ENCODE results near the gene ALDH5A1. TPM values are rescaled to one million over a fixed set of nuclear protein-coding genes. Genes with fewer than 3 reads are reported as not detected.
A peak's percentile ranks its signal among the peaks of the same experiment; 100 is the strongest.

The ALDH5A1 gene
- total RNA-seq, 2 donors from 2014 or later = 2.3 to 3.1 TPM

DNA sequence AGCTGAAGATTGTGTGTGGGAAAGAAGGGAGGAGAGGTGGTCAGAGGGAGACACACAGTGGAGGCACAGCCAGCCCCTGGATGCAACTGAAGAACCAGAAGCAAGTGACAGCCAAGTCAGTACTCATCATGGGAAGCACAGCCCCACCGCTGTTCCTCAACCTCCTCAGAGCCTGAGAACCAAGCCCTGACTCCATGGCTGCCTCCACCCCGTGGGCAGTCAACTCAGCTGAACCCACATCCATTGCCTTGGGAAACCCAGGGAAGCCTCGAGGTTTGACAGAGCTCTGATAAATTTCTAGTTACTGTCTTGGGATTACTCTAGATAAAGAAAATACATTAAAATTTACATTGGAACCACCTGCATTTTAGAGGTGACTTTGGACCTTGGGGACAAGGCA, 29.6 kb downstream of the ALDH5A1 start:
- ATAC-seq (no peak), DNase-seq (ENCODE audit: low spot score) (no peak)
- Mint-ChIP-seq H3K4me3 (no peak overlapping the region), H3K9me3 (no peaks in the 10 kb centered on the region), H3K27me3 (no peaks in the 10 kb centered on the region), H3K36me3 (no peaks in the 10 kb centered on the region), H3K4me1 (ENCODE audit: low read depth in 2 of 2) (no peaks in the 10 kb centered on the region), H3K27ac (no peak overlapping the region)

DNA sequence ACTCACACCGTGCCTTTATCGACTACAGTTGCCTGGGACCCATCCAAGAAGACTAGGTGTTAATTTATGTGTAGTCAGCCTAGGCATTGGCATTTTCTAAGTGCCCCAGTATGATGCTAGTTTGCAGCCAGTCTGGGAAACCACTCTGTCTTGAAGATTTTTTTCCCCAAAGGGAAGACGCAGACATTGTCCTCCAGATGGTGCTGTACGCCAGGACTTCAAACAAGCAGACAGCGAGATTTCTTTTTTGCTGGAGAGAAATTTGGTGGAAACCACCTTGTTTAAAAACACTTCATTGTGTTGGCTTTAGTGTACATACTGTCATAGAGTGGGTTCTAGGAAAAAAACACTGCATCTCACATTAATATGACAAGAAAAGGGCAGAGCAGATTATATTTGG, 30.0 kb downstream of the ALDH5A1 start:
- H3K4me1 Mint-ChIP-seq (ENCODE audit: low read depth in 2 of 2) = no peaks in the 10 kb centered on the region
- H3K4me3 Mint-ChIP-seq = no peak overlapping the region
- DNase-seq (ENCODE audit: low spot score) = no peak
- H3K27me3 Mint-ChIP-seq = no peaks in the 10 kb centered on the region
- H3K9me3 Mint-ChIP-seq = no peaks in the 10 kb centered on the region
- H3K27ac Mint-ChIP-seq = no peak overlapping the region
- H3K36me3 Mint-ChIP-seq = no peaks in the 10 kb centered on the region
- ATAC-seq = no peak

DNA sequence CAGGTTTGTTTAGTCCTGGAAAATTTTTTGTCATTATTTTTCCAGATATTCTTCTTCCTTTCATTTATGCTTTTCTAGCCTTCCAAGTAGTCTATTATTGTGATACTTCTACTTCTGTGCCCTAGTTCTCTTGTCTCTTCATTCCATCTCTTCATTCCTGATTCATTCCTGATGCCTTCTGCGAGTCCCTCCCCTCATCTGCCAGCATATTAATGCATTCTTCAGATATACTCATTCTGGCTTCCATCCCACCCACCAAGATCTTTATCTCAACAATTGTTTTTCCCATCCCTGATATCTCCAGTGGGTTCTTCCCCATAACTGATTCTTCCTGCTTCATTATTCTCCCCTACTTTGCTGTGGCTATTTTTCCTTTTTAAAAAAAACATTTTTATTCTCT, 35.2 kb downstream of the ALDH5A1 start:
- H3K36me3 Mint-ChIP-seq = no peaks in the 10 kb centered on the region
- H3K9me3 Mint-ChIP-seq = no peaks in the 10 kb centered on the region
- H3K27me3 Mint-ChIP-seq = no peaks in the 10 kb centered on the region
- no peaks in the 10 kb centered on the region for H3K4me1 Mint-ChIP-seq (ENCODE audit: low read depth in 2 of 2)
- H3K4me3 Mint-ChIP-seq = no peak overlapping the region
- DNase-seq (ENCODE audit: low spot score) (no peak), ATAC-seq (no peak)
- no peak overlapping the region for H3K27ac Mint-ChIP-seq

DNA sequence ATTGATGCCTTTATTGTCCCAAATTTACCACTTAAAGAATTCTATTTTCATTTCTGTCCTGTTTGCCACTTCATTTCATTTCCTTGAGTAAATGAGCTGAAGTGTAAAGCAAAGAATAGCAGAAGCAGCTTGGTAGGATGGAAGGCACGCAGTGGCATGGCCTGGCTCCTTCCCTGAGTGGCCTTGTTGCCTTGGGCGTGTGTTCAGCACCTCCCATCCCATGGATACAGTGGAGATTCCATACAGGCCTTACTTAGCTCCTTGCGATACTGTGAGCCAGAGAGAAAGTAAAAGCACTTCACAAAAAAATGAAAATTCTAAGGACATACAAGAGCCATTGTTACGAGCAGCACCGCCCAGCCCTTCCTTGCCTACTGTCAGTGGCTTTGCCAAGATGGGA, 39.6 kb downstream of the ALDH5A1 start:
- no peaks in the 10 kb centered on the region for H3K9me3 Mint-ChIP-seq
- no peaks in the 10 kb centered on the region for H3K36me3 Mint-ChIP-seq
- DNase-seq (ENCODE audit: low spot score) (no peak), ATAC-seq (no peak)
- H3K27me3 Mint-ChIP-seq = no peaks in the 10 kb centered on the region
- no peak overlapping the region for H3K27ac Mint-ChIP-seq
- no peak overlapping the region for H3K4me3 Mint-ChIP-seq
- H3K4me1 Mint-ChIP-seq (ENCODE audit: low read depth in 2 of 2) = no peaks in the 10 kb centered on the region

DNA sequence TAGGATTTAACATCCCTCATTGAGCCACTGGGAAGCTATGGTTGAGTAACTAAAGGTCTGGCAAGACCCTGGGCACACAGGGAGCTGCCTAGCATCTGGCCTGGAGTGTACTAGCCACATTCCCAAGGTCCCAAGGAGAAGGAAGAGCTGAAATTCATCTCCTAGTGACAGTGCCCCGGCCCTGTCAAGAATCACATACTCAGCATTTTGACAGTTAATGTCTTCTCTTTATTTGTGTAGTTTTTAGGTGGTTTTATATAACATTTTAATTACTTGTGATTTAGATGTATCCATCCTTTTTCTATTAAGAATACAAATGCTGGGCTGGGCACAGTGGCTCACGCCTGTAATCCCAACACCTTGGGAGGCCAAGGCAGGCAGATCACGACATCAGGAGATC, 40.4 kb downstream of the ALDH5A1 start:
- H3K4me1 Mint-ChIP-seq (ENCODE audit: low read depth in 2 of 2) = no peaks in the 10 kb centered on the region
- H3K27ac Mint-ChIP-seq = no peak overlapping the region
- no peak overlapping the region for H3K4me3 Mint-ChIP-seq
- no peaks in the 10 kb centered on the region for H3K27me3 Mint-ChIP-seq
- H3K9me3 Mint-ChIP-seq = no peaks in the 10 kb centered on the region
- ATAC-seq (no peak), DNase-seq (ENCODE audit: low spot score) (no peak)
- no peaks in the 10 kb centered on the region for H3K36me3 Mint-ChIP-seq

DNA sequence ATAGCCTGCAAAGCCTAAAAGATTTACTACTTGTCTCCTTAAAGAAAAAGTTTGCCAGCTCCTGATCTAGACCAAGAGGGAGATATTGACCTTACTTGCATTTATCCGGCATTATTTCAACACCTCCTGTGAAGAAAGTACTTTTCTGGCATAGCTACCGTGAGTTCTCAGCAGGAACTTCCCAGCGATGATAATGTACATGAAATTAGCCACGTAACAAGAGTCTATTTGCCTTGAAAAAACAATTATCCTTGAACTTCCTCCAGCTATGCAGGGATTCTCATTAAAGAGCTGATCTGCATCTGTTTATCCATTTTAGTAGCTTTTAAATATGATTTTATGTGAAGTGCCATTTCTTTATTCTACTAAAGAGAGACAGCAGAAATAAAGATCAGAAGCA, 41.7 kb downstream of the ALDH5A1 start:
- no peak for ATAC-seq
- no peak overlapping the region for H3K4me3 Mint-ChIP-seq
- H3K36me3 Mint-ChIP-seq = no peaks in the 10 kb centered on the region
- DNase-seq (ENCODE audit: low spot score) = no peak
- H3K4me1 Mint-ChIP-seq (ENCODE audit: low read depth in 2 of 2) = no peaks in the 10 kb centered on the region
- no peak overlapping the region for H3K27ac Mint-ChIP-seq
- H3K9me3 Mint-ChIP-seq = no peaks in the 10 kb centered on the region
- no peaks in the 10 kb centered on the region for H3K27me3 Mint-ChIP-seq

DNA sequence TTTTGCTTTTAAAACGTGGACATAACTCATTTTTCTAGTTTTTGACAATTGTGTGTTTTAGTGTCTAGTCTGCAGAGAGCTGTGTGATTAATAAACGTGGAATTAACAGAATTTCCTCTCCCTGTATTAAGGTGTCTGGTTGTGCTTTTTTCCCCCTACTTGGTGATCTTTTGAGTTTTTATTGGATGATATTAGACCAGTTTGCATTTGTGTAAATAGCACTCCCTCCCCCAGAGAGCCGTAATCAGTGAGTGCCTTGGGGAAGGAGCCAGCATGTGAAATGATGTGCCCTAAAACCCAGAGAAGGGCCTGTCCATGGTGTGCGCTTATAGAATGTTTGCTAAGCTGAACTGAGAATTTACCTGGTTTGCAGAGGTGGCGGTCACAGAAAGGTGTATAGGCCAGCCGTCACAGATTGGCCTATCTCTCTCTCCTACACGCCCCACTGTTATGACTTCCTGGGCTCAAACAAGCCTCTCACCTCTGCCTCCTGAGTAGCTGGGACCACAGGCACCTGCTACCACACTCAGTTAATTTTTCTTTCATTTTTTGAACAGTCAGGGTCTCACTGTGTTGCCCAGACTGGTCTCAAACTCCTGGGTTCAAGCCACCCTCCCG, 42.4 kb downstream of the ALDH5A1 start:
- Mint-ChIP-seq H3K27me3 (no peaks in the 10 kb centered on the region), H3K9me3 (no peaks in the 10 kb centered on the region), H3K36me3 (no peaks in the 10 kb centered on the region), H3K4me3 (no peak overlapping the region), H3K4me1 (ENCODE audit: low read depth in 2 of 2) (no peaks in the 10 kb centered on the region), H3K27ac (no peak overlapping the region)
- ATAC-seq = peak in 1 of 2 donors; percentile 31
- no peak for DNase-seq (ENCODE audit: low spot score)

DNA sequence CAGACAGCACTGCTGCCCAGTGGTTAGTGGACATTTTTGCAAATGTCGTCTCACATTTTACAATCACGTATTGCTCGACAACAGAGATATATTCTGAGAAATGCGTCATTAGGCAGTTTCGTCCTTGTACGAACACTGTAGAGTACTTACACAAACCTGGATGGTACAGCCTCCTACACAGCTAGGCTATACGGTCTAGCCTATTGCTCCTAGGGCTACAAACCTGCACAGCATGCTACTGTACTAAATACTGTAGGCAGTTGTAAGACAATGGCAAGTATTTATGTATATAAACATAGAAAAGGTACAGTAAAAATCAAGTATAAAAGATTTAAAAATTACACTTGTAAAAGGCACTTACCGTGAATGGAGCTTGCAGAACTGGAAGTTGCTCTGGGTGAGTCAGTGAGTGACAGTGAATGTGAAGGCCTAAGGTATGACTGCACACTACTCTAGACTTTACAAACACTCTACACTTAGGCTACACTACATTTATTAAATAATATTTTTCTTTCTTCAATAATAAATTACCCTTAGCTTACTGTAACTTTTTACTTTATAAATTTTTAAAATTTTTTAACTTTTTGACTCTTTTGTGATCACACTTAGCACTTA, 43.1 kb downstream of the ALDH5A1 start:
- DNase-seq (ENCODE audit: low spot score) (no peak), ATAC-seq (no peak)
- no peaks in the 10 kb centered on the region for H3K36me3 Mint-ChIP-seq
- H3K4me1 Mint-ChIP-seq (ENCODE audit: low read depth in 2 of 2) = no peaks in the 10 kb centered on the region
- H3K4me3 Mint-ChIP-seq = no peak overlapping the region
- no peaks in the 10 kb centered on the region for H3K9me3 Mint-ChIP-seq
- H3K27me3 Mint-ChIP-seq = no peaks in the 10 kb centered on the region
- no peak overlapping the region for H3K27ac Mint-ChIP-seq

DNA sequence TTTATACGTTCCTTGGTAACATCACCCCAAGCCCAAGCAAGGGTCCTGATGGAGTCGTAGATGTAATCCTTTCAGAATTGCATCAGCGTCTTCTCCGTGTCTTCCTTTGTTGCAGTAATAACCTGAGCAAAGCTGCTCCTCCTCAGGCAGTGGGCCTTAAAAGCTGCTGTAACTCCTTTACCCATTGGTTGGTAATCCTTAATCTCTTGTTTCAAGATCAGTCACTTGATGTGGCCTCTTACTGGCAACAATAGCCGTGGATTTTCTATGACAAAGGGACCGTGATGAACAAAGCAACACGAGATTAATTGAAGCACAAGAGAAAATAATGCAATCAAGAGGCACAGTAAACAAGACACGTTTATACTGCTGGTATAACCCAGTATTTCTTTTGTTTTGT, 44.6 kb downstream of the ALDH5A1 start:
- DNase-seq (ENCODE audit: low spot score) (no peak), ATAC-seq (no peak)
- Mint-ChIP-seq H3K4me3 (no peak overlapping the region), H3K36me3 (no peaks in the 10 kb centered on the region), H3K9me3 (no peaks in the 10 kb centered on the region), H3K27me3 (no peaks in the 10 kb centered on the region), H3K4me1 (ENCODE audit: low read depth in 2 of 2) (no peaks in the 10 kb centered on the region), H3K27ac (no peak overlapping the region)

DNA sequence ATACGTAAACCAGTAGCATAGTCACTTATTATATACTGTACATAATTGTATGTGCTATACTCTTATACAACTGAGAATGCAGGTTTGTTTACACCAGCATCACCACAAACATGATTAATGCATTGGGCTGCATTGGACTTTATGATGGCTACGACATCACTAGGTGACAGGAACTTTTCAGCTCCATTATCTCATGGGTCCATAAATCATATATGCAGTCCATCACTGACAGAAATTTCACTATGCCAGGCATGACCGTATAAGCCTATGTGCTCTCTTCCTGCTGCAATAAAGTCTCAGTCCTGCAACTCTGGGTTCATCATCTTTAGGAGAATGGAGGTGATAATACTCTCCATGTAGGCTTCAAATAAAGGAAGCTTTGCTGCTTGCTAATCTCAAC, 45.4 kb downstream of the ALDH5A1 start:
- no peaks in the 10 kb centered on the region for H3K4me1 Mint-ChIP-seq (ENCODE audit: low read depth in 2 of 2)
- H3K27me3 Mint-ChIP-seq = no peaks in the 10 kb centered on the region
- ATAC-seq (no peak), DNase-seq (ENCODE audit: low spot score) (no peak)
- no peaks in the 10 kb centered on the region for H3K36me3 Mint-ChIP-seq
- H3K4me3 Mint-ChIP-seq = no peak overlapping the region
- no peaks in the 10 kb centered on the region for H3K9me3 Mint-ChIP-seq
- H3K27ac Mint-ChIP-seq = no peak overlapping the region

DNA sequence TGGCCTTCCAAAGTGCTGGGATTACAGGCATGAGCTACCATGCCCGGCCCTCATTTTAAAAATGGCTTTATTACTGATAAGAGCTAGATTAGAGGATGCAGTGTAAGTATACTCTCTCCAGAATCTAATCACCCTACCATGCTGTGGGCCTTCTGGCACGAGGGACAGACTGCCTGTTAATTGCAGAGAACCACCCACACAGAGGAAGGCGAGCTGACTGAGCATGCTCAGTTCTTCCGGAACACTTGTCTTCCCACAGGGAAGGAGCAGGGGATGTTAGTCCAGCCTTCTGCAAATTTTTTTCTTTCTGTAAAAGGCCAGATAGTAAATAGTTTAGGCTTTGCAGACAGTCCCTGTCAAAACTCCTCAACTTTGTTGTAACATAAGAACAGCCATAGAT, 48.9 kb downstream of the ALDH5A1 start:
- Mint-ChIP-seq H3K27me3 (peaks cover 13 to 15% of the 10 kb centered on the region in 2 donors), H3K4me1 (ENCODE audit: low read depth in 2 of 2) (no peaks in the 10 kb centered on the region), H3K4me3 (no peak overlapping the region), H3K36me3 (no peaks in the 10 kb centered on the region), H3K27ac (no peak overlapping the region), H3K9me3 (no peaks in the 10 kb centered on the region)
- ATAC-seq (no peak), DNase-seq (ENCODE audit: low spot score) (no peak)

DNA sequence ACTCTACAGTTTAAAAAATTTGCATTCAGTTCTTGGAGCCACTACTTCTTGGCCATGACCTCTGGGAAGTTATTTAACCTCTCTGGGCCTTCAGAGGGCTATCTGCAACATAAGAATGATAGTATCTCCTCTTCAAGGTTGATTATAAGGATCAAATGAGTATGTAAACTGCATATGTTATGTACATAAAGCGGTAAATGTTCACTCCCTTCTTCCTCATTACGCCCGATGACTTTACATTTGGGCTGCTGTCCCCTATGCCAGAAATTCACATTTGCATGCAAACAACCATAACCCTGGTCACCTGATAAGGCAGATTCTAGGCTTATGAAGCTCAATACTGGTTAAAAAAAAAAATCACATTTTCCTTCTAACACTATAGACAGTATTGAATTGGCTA, 50.4 kb downstream of the ALDH5A1 start:
- H3K4me3 Mint-ChIP-seq = no peak overlapping the region
- H3K4me1 Mint-ChIP-seq (ENCODE audit: low read depth in 2 of 2) = no peaks in the 10 kb centered on the region
- no peak overlapping the region for H3K27ac Mint-ChIP-seq
- no peak for ATAC-seq
- peaks cover 13 to 17% of the 10 kb centered on the region in 2 donors for H3K27me3 Mint-ChIP-seq
- DNase-seq (ENCODE audit: low spot score) = no peak
- no peaks in the 10 kb centered on the region for H3K36me3 Mint-ChIP-seq
- no peaks in the 10 kb centered on the region for H3K9me3 Mint-ChIP-seq

DNA sequence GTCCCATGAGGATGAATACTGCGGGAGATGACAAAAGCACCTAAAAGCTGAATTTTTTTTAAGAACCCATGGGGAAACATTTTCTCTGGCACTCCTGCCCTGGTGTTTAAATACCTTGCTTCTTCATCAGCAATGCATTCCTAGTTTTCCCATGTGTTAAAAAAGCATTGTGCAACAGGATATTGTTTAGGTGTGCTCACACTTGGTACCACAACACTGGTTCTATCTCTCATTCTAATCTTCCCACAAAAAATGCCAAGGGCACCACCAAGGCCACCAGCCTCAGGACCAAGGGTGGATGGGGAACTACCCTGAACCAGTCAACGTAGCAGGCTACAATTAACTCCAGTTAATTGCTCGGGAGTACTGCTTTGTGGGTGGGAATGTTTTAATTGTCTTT, 50.9 kb downstream of the ALDH5A1 start:
- Mint-ChIP-seq H3K27ac (no peak overlapping the region), H3K4me3 (no peak overlapping the region), H3K36me3 (no peaks in the 10 kb centered on the region), H3K4me1 (ENCODE audit: low read depth in 2 of 2) (no peaks in the 10 kb centered on the region), H3K9me3 (no peaks in the 10 kb centered on the region), H3K27me3 (peaks cover 13 to 17% of the 10 kb centered on the region in 2 donors)
- ATAC-seq = no peak
- DNase-seq (ENCODE audit: low spot score) = no peak

DNA sequence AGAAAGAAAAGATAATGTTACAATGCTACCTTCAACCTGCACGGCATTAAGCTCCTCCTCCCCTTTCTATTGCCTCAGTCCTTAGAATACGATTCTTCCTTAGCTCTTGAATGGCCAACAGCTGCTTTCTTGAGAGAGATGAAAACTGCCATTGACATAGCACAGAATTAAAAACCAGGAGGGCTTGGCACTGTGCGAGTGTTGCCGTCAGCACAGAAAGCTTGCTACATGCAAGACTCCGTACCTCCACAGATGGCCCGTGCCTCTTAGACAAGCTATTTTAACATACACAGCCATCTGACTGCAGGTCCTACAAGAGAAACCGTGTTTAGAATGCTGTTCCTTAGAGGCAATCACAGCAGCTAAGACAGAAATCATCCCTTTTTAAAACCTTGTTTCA, 51.7 kb downstream of the ALDH5A1 start:
- ATAC-seq (no peak), DNase-seq (ENCODE audit: low spot score) (no peak)
- peaks cover 13 to 17% of the 10 kb centered on the region in 2 donors for H3K27me3 Mint-ChIP-seq
- no peak overlapping the region for H3K27ac Mint-ChIP-seq
- H3K9me3 Mint-ChIP-seq = no peaks in the 10 kb centered on the region
- no peak overlapping the region for H3K4me3 Mint-ChIP-seq
- no peaks in the 10 kb centered on the region for H3K4me1 Mint-ChIP-seq (ENCODE audit: low read depth in 2 of 2)
- H3K36me3 Mint-ChIP-seq = no peaks in the 10 kb centered on the region

DNA sequence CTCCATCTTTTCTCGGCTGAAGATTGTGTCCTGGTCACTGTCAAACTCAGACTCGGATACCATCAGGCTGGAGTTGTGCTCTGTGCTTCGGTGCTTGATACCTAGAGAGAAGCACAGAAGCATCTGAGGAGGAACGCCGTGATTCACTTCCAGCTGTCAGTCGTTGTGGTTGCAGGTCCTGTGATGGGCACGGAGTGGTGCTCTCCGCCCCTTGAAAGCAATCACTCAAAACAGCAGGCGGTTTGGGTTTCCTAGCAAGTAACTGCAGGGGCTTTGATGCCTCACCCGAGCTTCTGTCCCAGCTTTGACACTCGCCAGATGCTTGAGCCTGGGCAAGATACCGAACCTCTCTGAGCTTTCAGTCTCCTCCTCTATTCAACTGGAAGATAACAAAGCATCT, 52.5 kb downstream of the ALDH5A1 start:
- no peak overlapping the region for H3K27ac Mint-ChIP-seq
- no peaks in the 10 kb centered on the region for H3K4me1 Mint-ChIP-seq (ENCODE audit: low read depth in 2 of 2)

More for the DNA sequence above, 52.5 kb downstream of the ALDH5A1 start:
- Mint-ChIP-seq H3K36me3 (no peaks in the 10 kb centered on the region), H3K4me3 (no peak overlapping the region), H3K9me3 (no peaks in the 10 kb centered on the region), H3K27me3 (peaks cover 13 to 17% of the 10 kb centered on the region in 2 donors)
- DNase-seq (ENCODE audit: low spot score) = no peak
- peak in 1 of 2 donors; percentile 48 for ATAC-seq

All from natural killer cell treated with Interleukin-12 subunit alpha and Interleukin-12 subunit beta and Interleukin-15 and Interleukin-18, amount 100 ng/mL, for 72 hours (primary cell).